Breast epithelium (tissue), 4 donors: ENCODE data around the gene NSUN3. TPM values are rescaled to one million over a fixed set of nuclear protein-coding genes. Genes with fewer than 3 reads are reported as not detected.

Experiments
- DNase-seq, 2 donors: peaks; one replicate each; pipeline ENCODE4 v3.0.0-alpha.2; 2019; ENCODE audit warnings: low spot score in 2 of 2
- H3K27ac ChIP-seq, 2 donors: fragments of 200-600 bp; sonication (generic) in 1 of 2; one replicate each; pipeline ENCODE4 v1.5.1; 2016 to 2019; ENCODE audit warnings: mild to moderate bottlenecking in 1 of 2
- H3K27me3 ChIP-seq, 2 donors: fragments of 200-600 bp; sonication (generic) in 1 of 2; one replicate each; pipeline versions ENCODE4 v1.5.1 to v1.6.0; 2017 to 2019; ENCODE audit warnings: control low read depth in 1 of 2, mild to moderate bottlenecking in 1 of 2
- H3K36me3 ChIP-seq: fragments of 200-600 bp; one replicate; pipeline ENCODE4 v1.5.1; 2019
- H3K4me1 ChIP-seq, 2 donors: fragments of 200-600 bp; sonication (generic); one replicate each; pipeline ENCODE4 v1.5.1; 2016 to 2019; ENCODE audit warnings: control low read depth in 1 of 2
- H3K4me3 ChIP-seq, 3 donors: fragments of 200-600 bp; sonication (generic); 1 replicate in 2 of 3; 2 replicates in 1 of 3; pipeline ENCODE4 v1.5.1; 2016 to 2019; ENCODE audit warnings: mild to moderate bottlenecking in 3 of 3, moderate library complexity in 2 of 3
- H3K9me3 ChIP-seq, 2 donors: fragments of 200-600 bp; sonication (generic) in 1 of 2; one replicate each; pipeline ENCODE4 v1.5.1; 2016 to 2019; ENCODE audit warnings: control low read depth in 1 of 2
- POLR2A ChIP-seq: fragments of 450-650 bp; IDR thresholded peaks from one replicate; pipeline ENCODE4 v1.6.1; 2016; ENCODE audit warnings: antibody characterized with exemption, mild to moderate bottlenecking, moderate library complexity
- POLR2AphosphoS5 ChIP-seq, 3 donors: sonication (generic); formaldehyde crosslinking; IDR thresholded peaks; one replicate each; pipeline ENCODE4 v1.6.1; 2017; ENCODE audit warnings: antibody characterized with exemption in 3 of 3
- intact Hi-C: fragments of 100-400 bp; cut with DNase I; formaldehyde crosslinking; loops from one replicate; pipeline ENCODE4 v1.15.1; 2023; ENCODE audit warnings: low total_unique reads
- total RNA-seq, 3 donors: library from RNA; depleted of rRNA; stranded (reverse); fragments of >200 nt; gene quantifications; one replicate each; pipeline ENCODE4 v1.1.0, GENCODE V29; 2016
- TF ChIP-seq, protein P1 (sequence below), 3 donors: fragments of 450-650 bp; IDR thresholded peaks; one replicate each; pipeline ENCODE4 v1.5.1; 2016 to 2017; ENCODE audit warnings: antibody characterized with exemption in 3 of 3, mild to moderate bottlenecking in 3 of 3, moderate library complexity in 3 of 3

The NSUN3 gene
- total RNA-seq, 3 donors from 2014 or later = 7.4 to 21.4 (median 14.1) TPM

DNA sequence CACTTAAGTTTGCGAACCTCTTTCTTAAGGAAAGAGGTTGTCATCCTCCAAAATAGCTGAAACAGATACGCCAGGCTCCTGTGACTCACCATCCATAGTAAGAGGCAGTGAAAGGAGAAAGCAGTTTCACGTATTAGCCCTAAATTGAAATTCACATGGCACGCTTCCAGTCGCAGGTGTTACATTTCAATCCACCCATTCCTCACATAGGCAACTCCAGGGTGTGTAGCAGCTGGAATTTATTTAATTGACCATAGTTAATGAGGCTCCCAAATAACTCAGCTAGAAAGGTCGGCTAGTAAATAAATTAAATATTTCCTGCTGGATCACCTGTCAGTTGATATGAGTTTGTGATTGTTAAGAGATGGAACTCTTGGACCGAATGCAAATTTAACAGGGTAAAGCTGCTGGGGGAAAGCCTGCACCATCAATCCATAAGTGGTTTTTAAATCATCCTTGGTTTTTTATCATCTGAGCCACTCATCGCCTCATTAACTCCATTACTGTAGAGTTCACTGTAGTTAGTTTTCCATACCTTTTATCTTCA lies 19.6 kb downstream of the NSUN3 start:
- Histone ChIP-seq H3K27ac (no peak overlapping the region), H3K4me3 (no peak overlapping the region), H3K9me3 (no peaks in the 10 kb centered on the region), H3K27me3 (no peaks in the 10 kb centered on the region), H3K4me1 (no peaks in the 10 kb centered on the region), H3K36me3 (no peaks in the 10 kb centered on the region)
- no peak for TF ChIP-seq POLR2AphosphoS5 (IDR thresholded peaks at IDR 0.05)
- no peak for TF ChIP-seq POLR2A
- TF ChIP-seq, protein P1, sequence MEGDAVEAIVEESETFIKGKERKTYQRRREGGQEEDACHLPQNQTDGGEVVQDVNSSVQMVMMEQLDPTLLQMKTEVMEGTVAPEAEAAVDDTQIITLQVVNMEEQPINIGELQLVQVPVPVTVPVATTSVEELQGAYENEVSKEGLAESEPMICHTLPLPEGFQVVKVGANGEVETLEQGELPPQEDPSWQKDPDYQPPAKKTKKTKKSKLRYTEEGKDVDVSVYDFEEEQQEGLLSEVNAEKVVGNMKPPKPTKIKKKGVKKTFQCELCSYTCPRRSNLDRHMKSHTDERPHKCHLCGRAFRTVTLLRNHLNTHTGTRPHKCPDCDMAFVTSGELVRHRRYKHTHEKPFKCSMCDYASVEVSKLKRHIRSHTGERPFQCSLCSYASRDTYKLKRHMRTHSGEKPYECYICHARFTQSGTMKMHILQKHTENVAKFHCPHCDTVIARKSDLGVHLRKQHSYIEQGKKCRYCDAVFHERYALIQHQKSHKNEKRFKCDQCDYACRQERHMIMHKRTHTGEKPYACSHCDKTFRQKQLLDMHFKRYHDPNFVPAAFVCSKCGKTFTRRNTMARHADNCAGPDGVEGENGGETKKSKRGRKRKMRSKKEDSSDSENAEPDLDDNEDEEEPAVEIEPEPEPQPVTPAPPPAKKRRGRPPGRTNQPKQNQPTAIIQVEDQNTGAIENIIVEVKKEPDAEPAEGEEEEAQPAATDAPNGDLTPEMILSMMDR (IDR thresholded peaks at IDR 0.05) = no peak
- intact Hi-C loops = no loop called here
- no peak for DNase-seq

GRCh38 chr3:94083261-94083660 lies 20.4 kb downstream of the NSUN3 start:
- Histone ChIP-seq H3K36me3 (no peaks in the 10 kb centered on the region), H3K27me3 (no peaks in the 10 kb centered on the region), H3K27ac (no peak overlapping the region), H3K4me3 (no peak overlapping the region), H3K4me1 (no peaks in the 10 kb centered on the region), H3K9me3 (no peaks in the 10 kb centered on the region)
- DNase-seq = no peak
- TF ChIP-seq, protein P1 (IDR thresholded peaks at IDR 0.05) = no peak
- no peak for TF ChIP-seq POLR2A
- TF ChIP-seq POLR2AphosphoS5 (IDR thresholded peaks at IDR 0.05) = no peak
- intact Hi-C loops = no loop called here

- Histone ChIP-seq H3K4me1 (no peaks in the 10 kb centered on the region), H3K9me3 (no peaks in the 10 kb centered on the region), H3K27me3 (no peaks in the 10 kb centered on the region), H3K4me3 (no peak overlapping the region), H3K27ac (no peak overlapping the region), H3K36me3 (no peaks in the 10 kb centered on the region)
- TF ChIP-seq POLR2A = no peak
- TF ChIP-seq, protein P1 (IDR thresholded peaks at IDR 0.05) = no peak
- TF ChIP-seq POLR2AphosphoS5 (IDR thresholded peaks at IDR 0.05) = no peak
- intact Hi-C loops = no loop called here
- no peak for DNase-seq
These were observed 26.3 kb downstream of the NSUN3 start for GRCh38 chr3:94089126-94089525.

- intact Hi-C loops = no loop called here
- TF ChIP-seq, protein P1 (IDR thresholded peaks at IDR 0.05) = no peak
- H3K9me3 ChIP-seq = no peaks in the 10 kb centered on the region
- no peaks in the 10 kb centered on the region for H3K4me1 ChIP-seq
- no peaks in the 10 kb centered on the region for H3K36me3 ChIP-seq
- H3K27ac ChIP-seq = no peak overlapping the region
- no peak for DNase-seq
- H3K27me3 ChIP-seq = no peaks in the 10 kb centered on the region
- H3K4me3 ChIP-seq = no peak overlapping the region
These were observed 29.2 kb downstream of the NSUN3 start for GRCh38 chr3:94092086-94092485.

DNA sequence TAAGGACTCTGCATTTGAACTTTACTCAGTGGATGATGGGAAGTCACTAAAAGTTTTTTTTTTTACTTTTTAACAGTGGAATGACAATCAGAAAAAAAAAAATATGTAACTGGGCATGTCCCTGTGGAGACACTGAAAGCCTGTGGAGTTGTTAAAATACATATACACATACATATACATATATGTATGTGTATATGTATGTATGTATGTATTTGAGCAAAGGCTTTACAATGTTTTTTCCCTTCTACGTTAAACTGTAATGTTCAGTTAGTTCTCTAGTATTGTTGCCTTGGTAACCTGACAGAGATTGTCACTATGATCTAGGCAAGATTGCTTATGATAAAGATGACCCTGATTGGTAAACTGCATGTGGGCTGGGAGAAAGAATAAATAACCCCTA lies 30.3 kb downstream of the NSUN3 start:
- no peaks in the 10 kb centered on the region for H3K36me3 ChIP-seq
- DNase-seq = no peak
- H3K27ac ChIP-seq = no peak overlapping the region
- TF ChIP-seq POLR2A (no peak), POLR2AphosphoS5 (IDR thresholded peaks at IDR 0.05) (no peak)
- TF ChIP-seq, protein P1 (IDR thresholded peaks at IDR 0.05) = no peak
- no peaks in the 10 kb centered on the region for H3K9me3 ChIP-seq
- H3K4me1 ChIP-seq = no peaks in the 10 kb centered on the region
- no peak overlapping the region for H3K4me3 ChIP-seq
- H3K27me3 ChIP-seq = no peaks in the 10 kb centered on the region
- intact Hi-C loops = no loop called here
